Choroid plexus epithelial cell (primary cell): ENCODE measurements around the gene RBM27.

Experiments
- DNase-seq: peaks from one replicate; pipeline ENCODE4 v3.0.0-alpha.2; 2010; ENCODE audit warnings: low read depth
- H3K4me3 ChIP-seq: 2 replicates; pipeline ENCODE4 v1.5.1; 2011; ENCODE audit warnings: low read depth, mild to moderate bottlenecking, control low read depth, low read length, moderate library complexity
- CTCF ChIP-seq: conservative IDR thresholded peaks from 2 replicates; pipeline ENCODE4 v1.5.1; 2011; ENCODE audit warnings: low read depth, mild to moderate bottlenecking, control low read depth, inconsistent platforms, low read length, moderate library complexity

Gene RBM27

DNA sequence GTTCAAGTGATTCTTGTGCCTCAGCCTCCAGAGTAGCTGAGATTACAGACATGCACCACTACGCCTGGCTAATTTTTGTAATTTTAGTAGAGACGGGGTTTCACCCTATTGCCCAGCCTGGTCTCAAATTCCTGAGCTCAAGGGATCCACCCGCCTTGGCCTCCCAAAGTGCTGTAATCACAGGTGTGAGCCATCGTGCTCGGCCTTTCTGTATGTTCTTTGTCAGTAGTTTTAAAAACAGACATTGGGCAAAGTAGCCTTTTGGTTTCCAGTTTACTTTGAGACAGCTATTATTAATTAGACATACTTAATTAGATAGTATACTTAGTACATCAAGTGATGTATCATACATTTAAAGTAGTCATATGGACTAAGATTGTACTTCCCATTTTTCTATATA is 45.2 kb downstream of the RBM27 start:
- no peak overlapping the region for H3K4me3 ChIP-seq
- no peak for DNase-seq
- TF ChIP-seq CTCF, result no peak

GRCh38 chr5:146249801-146250200 is 46.4 kb downstream of the RBM27 start:
- no peak for TF ChIP-seq CTCF
- no peak overlapping the region for H3K4me3 ChIP-seq
- DNase-seq, result no peak
